K562 (cell line): ENCODE results near the gene RAB1B. TPM values are rescaled to one million over a fixed set of nuclear protein-coding genes. Genes with fewer than 3 reads are reported as not detected.

Experiments
- BCLAF1 ChIP-seq, 2 experiments: fragments of 450-650 bp in 1 of 2; IDR thresholded peaks; 2 replicates each; pipeline ENCODE4 v1.6.1; 2011 to 2017; ENCODE audit warnings: low read depth in 2 of 2, antibody characterized with exemption in 1 of 2, borderline replicate concordance in 1 of 2, low read length in 1 of 2, mild to moderate bottlenecking in 1 of 2, mixed read lengths in 1 of 2; ENCODE audit not compliant: control insufficient read depth in 1 of 2
- CBX2 ChIP-seq: fragments of 200-600 bp; sonication (generic); IDR thresholded peaks from one replicate; pipeline ENCODE4 v1.6.1; 2012; ENCODE audit warnings: mild to moderate bottlenecking, low read length, inconsistent platforms; ENCODE audit not compliant: insufficient read depth, poor library complexity, severe bottlenecking
- CHD2 ChIP-seq: IDR thresholded peaks from 2 replicates; pipeline ENCODE4 v1.6.1; 2011; ENCODE audit warnings: low read depth, low read length
- CREM ChIP-seq: IDR thresholded peaks from 2 replicates; pipeline ENCODE4 v1.6.1; 2014; ENCODE audit warnings: antibody characterized with exemption, low read depth
- GATAD2B ChIP-seq: fragments of 450-650 bp; IDR thresholded peaks from 2 replicates; pipeline ENCODE4 v1.6.1; 2017; ENCODE audit warnings: mild to moderate bottlenecking, borderline replicate concordance
- HMGN3 ChIP-seq: IDR thresholded peaks from 2 replicates; pipeline ENCODE4 v1.6.1; 2011; ENCODE audit warnings: borderline replicate concordance, low read depth, mild to moderate bottlenecking, mixed read lengths, low read length; ENCODE audit not compliant: insufficient read length; ENCODE audit errors: extremely low read depth
- TARDBP ChIP-seq: fragments of 450-650 bp; IDR thresholded peaks from 2 replicates; pipeline ENCODE4 v1.6.1; 2016
- ZBTB11 ChIP-seq, 3 experiments: fragments of 200-800 bp in 1 of 3; fragments of 250-450 bp in 1 of 3; fragments of 450-650 bp in 1 of 3; sonication (Bioruptor Pico) in 1 of 3; sonication (Bioruptor generic) in 1 of 3; formaldehyde crosslinking in 1 of 3; IDR thresholded peaks; 2 replicates each; pipeline versions ENCODE4 v1.6.1 to v1.8.0; 2016 to 2022; ENCODE audit warnings: mild to moderate bottlenecking in 2 of 3, missing genetic modification characterization in 2 of 3, missing compliant biosample characterization in 1 of 3, moderate library complexity in 1 of 3
- ZNF184 ChIP-seq: sonication (generic); formaldehyde crosslinking; IDR thresholded peaks from 2 replicates; pipeline ENCODE4 v1.5.0; 2020; ENCODE audit warnings: missing genetic modification reagents
- ZNF217 ChIP-seq: sonication (generic); formaldehyde crosslinking; IDR thresholded peaks from 2 replicates; pipeline ENCODE4 v1.8.0; 2022; ENCODE audit warnings: mild to moderate bottlenecking, missing genetic modification reagents
- ZNF311 ChIP-seq: fragments of 250-450 bp; sonication (Bioruptor Pico); IDR thresholded peaks from 2 replicates; pipeline ENCODE4 v1.4.0; 2020; ENCODE audit warnings: mild to moderate bottlenecking, moderate library complexity
- ZZZ3 ChIP-seq: fragments of 450-650 bp; IDR thresholded peaks from 2 replicates; pipeline ENCODE4 v1.6.1; 2016; ENCODE audit warnings: antibody characterized with exemption, mild to moderate bottlenecking, moderate library complexity
- polyA plus RNA-seq, 8 experiments: library from polyadenylated mRNA; depleted of rRNA in 4 of 8; stranded (reverse) in 5 of 8; unstranded in 3 of 8; fragments of >200 nt; fragmentation: Nextera tagmentation in 2 of 8; fragmentation: Illumina TruSeq in 1 of 8; extraction: Ambion mirVana in 2 of 8; extraction: Trizol in 1 of 8; gene quantifications; 2 replicates each; pipeline versions ENCODE4 v1.2.1 to v1.2.3, GENCODE V29; 2011 to 2014; ENCODE audit warnings: inconsistent platforms in 1 of 8, missing spikeins in 1 of 8
- total RNA-seq, 7 experiments: library from RNA; depleted of rRNA in 6 of 7; stranded (reverse); fragments of >200 nt in 6 of 7; fragmentation: Illumina TruSeq in 2 of 7; extraction: Trizol in 2 of 7; gene quantifications; 2 replicates each; pipeline versions ENCODE4 v1.2.1 to v1.2.3, GENCODE V29; 2011 to 2021; ENCODE audit warnings: low replicate concordance in 1 of 7
- TF ChIP-seq, protein P1 (sequence below): fragments of 450-650 bp; formaldehyde crosslinking; IDR thresholded peaks from 2 replicates; pipeline ENCODE4 v1.4.0; 2020; ENCODE audit warnings: mild to moderate bottlenecking
- TF ChIP-seq, protein P2 (sequence below): conservative IDR thresholded peaks from 2 replicates; pipeline ENCODE4 v1.6.1; 2011; ENCODE audit warnings: low read depth, mild to moderate bottlenecking, low read length; ENCODE audit not compliant: control insufficient read depth

RAB1B gene
- total and polyA plus RNA-seq, 9 of the 15 experiments (the other 6 are each of a cell fraction or from before 2014, with no cell fraction given): 5.6 to 146 (median 98.6) TPM

DNA sequence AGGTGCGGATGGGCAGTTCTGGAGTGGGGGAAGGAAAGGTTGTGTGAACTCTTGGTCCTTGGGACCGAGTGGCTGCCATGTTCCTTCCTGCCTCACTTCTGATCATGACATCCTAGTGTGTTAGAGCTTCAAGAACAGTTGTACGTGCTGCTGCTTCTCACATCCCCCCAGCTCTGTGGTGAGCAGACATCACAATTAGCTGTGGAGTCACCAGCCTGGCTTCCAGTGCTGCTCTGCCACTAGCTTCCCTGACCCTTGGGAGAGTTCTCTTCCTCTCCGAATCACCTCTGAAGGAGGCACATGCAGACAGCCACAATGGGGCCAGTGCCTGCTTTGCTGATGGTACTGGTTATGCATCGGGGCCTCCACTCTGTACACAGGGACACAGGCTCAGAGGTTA, 6.2 kb upstream of the RAB1B start (continued):
- TF ChIP-seq ZBTB11 (CRISPR knock-in tag; IDR thresholded peaks at IDR 0.05) (no peak), GATAD2B (no peak), ZNF184 (CRISPR knock-in tag) (no peak), ZNF217 (CRISPR knock-in tag) (no peak), CBX2 (no peak), ZZZ3 (no peak), HMGN3 (no peak), CREM (no peak), BCLAF1 (IDR thresholded peaks at IDR 0.05; ENCODE audit: borderline replicate concordance in 1 of 2, control insufficient read depth in 1 of 2, low read depth in 2 of 2, low read length in 1 of 2) (no peak), TARDBP (no peak), CHD2 (no peak), ZNF311 (no peak)
- TF ChIP-seq, protein P1, sequence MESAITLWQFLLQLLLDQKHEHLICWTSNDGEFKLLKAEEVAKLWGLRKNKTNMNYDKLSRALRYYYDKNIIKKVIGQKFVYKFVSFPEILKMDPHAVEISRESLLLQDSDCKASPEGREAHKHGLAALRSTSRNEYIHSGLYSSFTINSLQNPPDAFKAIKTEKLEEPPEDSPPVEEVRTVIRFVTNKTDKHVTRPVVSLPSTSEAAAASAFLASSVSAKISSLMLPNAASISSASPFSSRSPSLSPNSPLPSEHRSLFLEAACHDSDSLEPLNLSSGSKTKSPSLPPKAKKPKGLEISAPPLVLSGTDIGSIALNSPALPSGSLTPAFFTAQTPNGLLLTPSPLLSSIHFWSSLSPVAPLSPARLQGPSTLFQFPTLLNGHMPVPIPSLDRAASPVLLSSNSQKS (CRISPR knock-in tag): no peak
- TF ChIP-seq, protein P2, sequence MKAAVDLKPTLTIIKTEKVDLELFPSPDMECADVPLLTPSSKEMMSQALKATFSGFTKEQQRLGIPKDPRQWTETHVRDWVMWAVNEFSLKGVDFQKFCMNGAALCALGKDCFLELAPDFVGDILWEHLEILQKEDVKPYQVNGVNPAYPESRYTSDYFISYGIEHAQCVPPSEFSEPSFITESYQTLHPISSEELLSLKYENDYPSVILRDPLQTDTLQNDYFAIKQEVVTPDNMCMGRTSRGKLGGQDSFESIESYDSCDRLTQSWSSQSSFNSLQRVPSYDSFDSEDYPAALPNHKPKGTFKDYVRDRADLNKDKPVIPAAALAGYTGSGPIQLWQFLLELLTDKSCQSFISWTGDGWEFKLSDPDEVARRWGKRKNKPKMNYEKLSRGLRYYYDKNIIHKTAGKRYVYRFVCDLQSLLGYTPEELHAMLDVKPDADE: no peak
